A172 (cell line): ENCODE results near the gene KCNQ5. TPM values are rescaled to one million over a fixed set of nuclear protein-coding genes. Genes with fewer than 3 reads are reported as not detected.
A peak's percentile ranks its signal among the peaks of the same experiment; 100 is the strongest.
"Not testable (repeated sequence)": the region's sequence is repeated elsewhere in the genome, so short reads cannot be mapped to it uniquely, and the experiment has no call there.

Source experiments
- DNase-seq: peaks from one replicate; pipeline ENCODE4 v3.0.0-alpha.2; 2015; ENCODE audit warnings: low spot score
- total RNA-seq: library from RNA; depleted of rRNA; stranded (reverse); fragments of >200 nt; shearing (Covaris generic); gene quantifications from 2 replicates; pipeline ENCODE4 v1.2.3, GENCODE V29; 2014; rRNA removed

Gene KCNQ5
- 6.5 and 6.7 TPM in 2 replicates for total RNA-seq

- DNase-seq: no peak
Measured at GRCh38 chr6:72621291-72622093, at the start of gene KCNQ5. Gene KCNQ5, plus strand, starts transcription at chr6:72622064.

GRCh38 chr6:72579865-72580264, 42.0 kb upstream of the KCNQ5 start:
- no peak for DNase-seq

- DNase-seq: peak; percentile 83
Measured at GRCh38 chr6:72580281-72580940, 41.5 kb upstream of the KCNQ5 start.

- DNase-seq: not testable (repeated sequence)
Measured at GRCh38 chr6:72580950-72581349, 40.9 kb upstream of the KCNQ5 start.

GRCh38 chr6:72588155-72588554, 33.7 kb upstream of the KCNQ5 start:
- DNase-seq: no peak

- DNase-seq: no peak
Measured at GRCh38 chr6:72589096-72589495, 32.8 kb upstream of the KCNQ5 start.

- no peak for DNase-seq
Measured at GRCh38 chr6:72595812-72596211, 26.1 kb upstream of the KCNQ5 start.

GRCh38 chr6:72616406-72617015, 5.4 kb upstream of the KCNQ5 start:
- peak; percentile 40 for DNase-seq

- no peak for DNase-seq
Measured at GRCh38 chr6:72617721-72618120, 4.1 kb upstream of the KCNQ5 start.

GRCh38 chr6:72619883-72620696, 1.8 kb upstream of the KCNQ5 start:
- peak; percentile 27 for DNase-seq

- no peak for DNase-seq
Measured at GRCh38 chr6:72620871-72621290, 983 bp upstream of the KCNQ5 start.

- peak; percentile 11 for DNase-seq
Measured at GRCh38 chr6:72622094-72622940, 453 bp downstream of the KCNQ5 start.

- DNase-seq: no peak
Measured at GRCh38 chr6:72623808-72624207, 1.9 kb downstream of the KCNQ5 start.

- DNase-seq: peak; percentile 35
Measured at GRCh38 chr6:72624557-72625160, 2.8 kb downstream of the KCNQ5 start.

GRCh38 chr6:72626126-72626525, 4.3 kb downstream of the KCNQ5 start:
- DNase-seq: no peak

- no peak for DNase-seq
Measured at GRCh38 chr6:72627539-72627938, 5.7 kb downstream of the KCNQ5 start.

- DNase-seq: no peak
Measured at GRCh38 chr6:72631480-72631879, 9.6 kb downstream of the KCNQ5 start.

- no peak for DNase-seq
Measured at GRCh38 chr6:72635636-72636035, 13.8 kb downstream of the KCNQ5 start.

- no peak for DNase-seq
Measured at GRCh38 chr6:72636215-72636614, 14.4 kb downstream of the KCNQ5 start.

- DNase-seq: no peak
Measured at GRCh38 chr6:72636786-72637185, 14.9 kb downstream of the KCNQ5 start.
